ENCODE data around the gene CIPC. TPM values are rescaled to one million over a fixed set of nuclear protein-coding genes. Genes with fewer than 3 reads are reported as not detected.

The CIPC gene
- total RNA-seq, 4 donors from 2014 or later, result 37.1 to 63.0 (median 46.5) TPM

GRCh38 chr14:77055306-77055705, 42.8 kb upstream of the CIPC start:
- Histone ChIP-seq H3K36me3 (no peaks in the 10 kb centered on the region), H3K27me3 (no peaks in the 10 kb centered on the region), H3K4me3 (no peak overlapping the region), H3K27ac (replicated peaks in 1 of 4) (no peak overlapping the region), H3K4me1 (peaks cover 14 to 35% (median 31%) of the 10 kb centered on the region in 4 donors), H3K9me3 (peaks cover 0 to 13% (median 3%) of the 10 kb centered on the region in 4 donors)
- intact Hi-C loops (cut with DNase I), result no loop called here
- WGBS, result 81% methylated on average over 5 of the region's 5 CpGs
- DNase-seq (ENCODE audit: extremely low spot score), result no peak
- TF ChIP-seq POLR2A (IDR thresholded peaks at IDR 0.05; ENCODE audit: low read depth) (no peak), EP300 (IDR thresholded peaks at IDR 0.05) (no peak), POLR2AphosphoS5 (IDR thresholded peaks at IDR 0.05) (no peak), CTCF (IDR thresholded peaks at IDR 0.05) (no peak)

DNA sequence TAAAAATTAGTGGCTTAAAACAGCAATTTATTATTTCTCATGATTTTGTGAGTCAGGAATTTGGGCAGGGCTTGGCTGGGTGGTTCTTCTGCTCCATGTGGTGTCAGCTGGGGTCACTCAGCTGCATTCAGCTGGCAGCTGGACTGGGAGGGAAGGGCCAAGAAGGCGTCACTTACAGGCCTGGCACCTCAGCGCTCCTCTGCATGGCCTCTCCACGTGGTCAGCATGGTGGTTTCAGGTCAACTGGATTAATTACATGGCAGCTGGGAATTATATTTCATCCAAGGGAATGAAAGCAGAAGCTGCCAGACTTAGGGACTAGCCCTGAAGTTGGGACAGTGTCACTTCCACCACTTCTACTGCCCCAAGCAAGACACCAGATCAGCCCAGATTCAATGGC, 42.1 kb upstream of the CIPC start:
- peaks cover 0 to 13% (median 3%) of the 10 kb centered on the region in 4 donors for H3K9me3 ChIP-seq

GRCh38 chr14:77058117-77058516, 39.9 kb upstream of the CIPC start:
- intact Hi-C loops (cut with DNase I), result no loop called here
- Histone ChIP-seq H3K4me1 (peaks cover 0 to 9% (median 3%) of the 10 kb centered on the region in 4 donors), H3K27ac (replicated peaks in 1 of 4) (no peak overlapping the region), H3K4me3 (no peak overlapping the region), H3K36me3 (no peaks in the 10 kb centered on the region), H3K27me3 (no peaks in the 10 kb centered on the region), H3K9me3 (peaks cover 0 to 13% (median 3%) of the 10 kb centered on the region in 4 donors)
- TF ChIP-seq POLR2AphosphoS5 (IDR thresholded peaks at IDR 0.05), result no peak
- no peak for TF ChIP-seq POLR2A (IDR thresholded peaks at IDR 0.05; ENCODE audit: low read depth)
- TF ChIP-seq CTCF (IDR thresholded peaks at IDR 0.05), result no peak
- DNase-seq (ENCODE audit: extremely low spot score), result no peak
- WGBS, result 88% methylated on average over 7 of the region's 9 CpGs

More for the DNA sequence above, 42.1 kb upstream of the CIPC start:
- no peak for TF ChIP-seq EP300 (IDR thresholded peaks at IDR 0.05)
- no peak for TF ChIP-seq POLR2A (IDR thresholded peaks at IDR 0.05; ENCODE audit: low read depth)
- no peak for TF ChIP-seq CTCF (IDR thresholded peaks at IDR 0.05)
- no peak for TF ChIP-seq POLR2AphosphoS5 (IDR thresholded peaks at IDR 0.05)
- no peak overlapping the region for H3K4me3 ChIP-seq
- H3K36me3 ChIP-seq, result no peaks in the 10 kb centered on the region
- H3K27me3 ChIP-seq, result no peaks in the 10 kb centered on the region
- no peak overlapping the region for H3K27ac ChIP-seq (replicated peaks in 1 of 4)
- intact Hi-C loops (cut with DNase I), result no loop called here
- peaks cover 12 to 30% (median 25%) of the 10 kb centered on the region in 4 donors for H3K4me1 ChIP-seq
- DNase-seq (ENCODE audit: extremely low spot score), result no peak
- WGBS, result 95% methylated on average over 3 of the region's 3 CpGs

DNA sequence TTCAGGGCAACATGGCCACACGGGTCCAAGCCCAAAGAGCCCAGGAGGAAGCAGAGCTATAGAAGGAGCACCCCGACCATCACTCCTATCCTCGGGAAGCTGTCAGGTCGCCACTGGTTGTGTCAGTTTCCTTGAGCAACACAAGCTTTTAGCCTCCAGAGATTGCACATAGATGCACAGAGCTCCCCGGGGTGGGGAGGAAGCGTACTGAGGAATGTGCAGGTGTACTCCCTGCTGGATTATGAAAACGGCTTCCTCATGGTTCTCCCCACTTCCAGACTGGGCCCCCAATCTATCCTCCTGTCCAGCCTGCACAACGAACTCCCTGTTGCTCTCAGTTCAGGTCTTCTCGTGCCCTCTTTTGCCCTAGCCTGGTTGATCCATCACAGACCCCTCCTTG, 39.3 kb upstream of the CIPC start:
- H3K27ac ChIP-seq (replicated peaks in 1 of 4), result no peak overlapping the region
- no peak for DNase-seq (ENCODE audit: extremely low spot score)
- H3K4me1 ChIP-seq, result peaks cover 0 to 3% (median 0%) of the 10 kb centered on the region in 4 donors
- no peak for TF ChIP-seq EP300 (IDR thresholded peaks at IDR 0.05)
- peaks cover 0 to 13% (median 3%) of the 10 kb centered on the region in 4 donors for H3K9me3 ChIP-seq
- H3K4me3 ChIP-seq, result no peak overlapping the region
- no peaks in the 10 kb centered on the region for H3K36me3 ChIP-seq
- 83% methylated on average over 9 of the region's 9 CpGs for WGBS
- intact Hi-C loops (cut with DNase I), result no loop called here
- no peaks in the 10 kb centered on the region for H3K27me3 ChIP-seq

DNA sequence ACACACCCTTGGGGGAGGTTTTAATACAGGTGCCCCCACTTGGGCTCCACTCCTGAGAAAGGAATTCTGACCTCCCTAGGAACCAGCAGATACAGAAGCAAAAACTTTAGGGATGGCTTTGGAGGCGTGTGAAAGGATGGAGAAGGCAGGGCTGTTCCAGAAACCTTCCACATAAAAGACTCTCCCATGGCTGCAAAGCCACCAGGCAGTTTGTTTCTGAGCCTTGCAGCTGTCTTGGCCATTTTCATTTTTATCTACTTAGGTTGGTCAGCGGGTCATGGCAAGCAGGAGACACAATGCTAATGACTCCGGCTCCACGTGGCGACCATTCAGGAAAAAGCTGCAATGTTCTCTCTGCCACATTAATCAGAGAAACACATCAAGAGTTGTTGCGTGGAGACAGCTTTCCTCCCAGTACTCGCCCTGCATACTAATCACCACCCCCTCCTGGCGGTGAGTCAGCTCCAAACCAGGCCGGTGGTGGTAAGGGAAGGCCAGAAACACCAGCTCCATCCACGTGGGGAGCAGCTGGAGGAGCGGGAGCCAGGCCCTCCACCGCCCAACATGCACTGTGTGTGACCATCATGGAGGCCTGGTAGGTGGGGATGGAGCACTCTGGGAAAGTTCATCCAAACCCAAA, 38.7 kb upstream of the CIPC start:
- intact Hi-C loops (cut with DNase I), result no loop called here
- H3K9me3 ChIP-seq, result peaks cover 0 to 13% (median 3%) of the 10 kb centered on the region in 4 donors
- WGBS, result 57% methylated on average over 12 of the region's 12 CpGs
- no peak overlapping the region for H3K27ac ChIP-seq (replicated peaks in 1 of 4)
- DNase-seq (ENCODE audit: extremely low spot score), result no peak
- H3K4me1 ChIP-seq, result peaks cover 0 to 3% (median 0%) of the 10 kb centered on the region in 4 donors
- no peaks in the 10 kb centered on the region for H3K27me3 ChIP-seq
- TF ChIP-seq CTCF (IDR thresholded peaks at IDR 0.05) (peak in 1 of 3 experiments; percentile 5), POLR2A (IDR thresholded peaks at IDR 0.05; ENCODE audit: low read depth) (no peak), POLR2AphosphoS5 (IDR thresholded peaks at IDR 0.05) (peak in 1 of 2 donors; percentile 39)
- no peak overlapping the region for H3K4me3 ChIP-seq
- H3K36me3 ChIP-seq, result no peaks in the 10 kb centered on the region

Data from esophagus muscularis mucosa (tissue), 4 donors.